GM19452 (cell line): ENCODE results near the gene AEBP2.

Experiments
- ATAC-seq: cut with Tn5 transposase; IDR thresholded peaks from one replicate; pipeline ENCODE4 v1.9.1; 2021; ENCODE audit not compliant: unreplicated experiment

Gene AEBP2

DNA sequence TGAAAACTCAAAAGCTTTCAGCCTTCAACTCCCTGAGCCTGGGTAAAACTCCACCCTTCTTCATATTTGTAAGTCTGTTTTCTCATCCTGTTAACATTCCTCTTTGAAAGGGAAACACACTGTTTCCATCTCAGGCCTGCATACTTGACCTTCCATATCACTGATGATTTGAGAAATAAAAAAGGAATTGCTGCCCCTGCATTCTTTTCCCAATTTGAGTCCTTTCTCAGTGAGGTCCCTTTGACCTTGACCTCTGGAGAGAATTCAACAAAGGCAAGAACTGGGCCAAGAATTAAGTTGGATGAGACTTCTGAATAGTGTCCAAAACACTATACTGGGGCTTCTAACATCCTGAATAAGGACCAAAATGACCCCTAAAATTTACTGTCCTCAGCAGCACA lies 108.0 kb downstream of the AEBP2 start:
- no peak for ATAC-seq

DNA sequence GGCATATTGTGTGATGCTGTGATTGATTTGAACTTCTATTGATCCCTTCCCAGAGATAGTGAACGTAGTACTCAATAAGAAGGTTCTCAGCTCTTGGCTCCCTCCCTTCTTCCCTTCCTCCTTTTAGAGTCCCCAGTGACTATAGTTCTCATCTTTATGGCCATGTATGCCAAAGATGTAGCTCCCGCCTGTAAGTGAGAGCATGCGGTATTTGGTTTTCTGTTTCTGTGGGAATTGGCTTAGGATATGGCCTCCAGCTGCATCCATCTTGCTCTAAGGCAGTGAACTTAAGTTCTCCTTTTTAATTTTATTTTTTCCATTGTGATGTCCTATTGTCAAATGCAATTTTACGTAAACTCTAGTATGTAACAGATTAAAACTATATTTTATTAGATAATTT lies 109.5 kb downstream of the AEBP2 start:
- ATAC-seq: no peak

DNA sequence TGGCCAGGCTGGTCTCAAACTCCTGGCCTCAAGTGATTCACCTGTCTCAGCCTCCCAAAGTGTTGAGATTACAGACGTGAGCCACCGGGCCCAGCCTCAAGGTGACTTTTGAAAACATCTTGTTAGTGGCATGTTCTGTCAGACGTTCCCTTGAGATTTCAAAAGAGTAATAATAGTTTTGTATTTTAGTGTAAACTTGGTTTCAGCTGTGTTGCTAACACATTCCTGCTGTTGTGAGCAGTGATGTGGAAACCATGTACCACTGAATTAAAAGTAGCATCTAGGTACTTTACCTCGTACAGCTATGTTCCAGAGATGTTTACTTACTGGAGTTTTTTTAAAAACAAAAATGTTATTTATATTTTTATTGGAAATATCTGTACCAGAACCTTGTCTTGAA lies 111.3 kb downstream of the AEBP2 start:
- no peak for ATAC-seq

DNA sequence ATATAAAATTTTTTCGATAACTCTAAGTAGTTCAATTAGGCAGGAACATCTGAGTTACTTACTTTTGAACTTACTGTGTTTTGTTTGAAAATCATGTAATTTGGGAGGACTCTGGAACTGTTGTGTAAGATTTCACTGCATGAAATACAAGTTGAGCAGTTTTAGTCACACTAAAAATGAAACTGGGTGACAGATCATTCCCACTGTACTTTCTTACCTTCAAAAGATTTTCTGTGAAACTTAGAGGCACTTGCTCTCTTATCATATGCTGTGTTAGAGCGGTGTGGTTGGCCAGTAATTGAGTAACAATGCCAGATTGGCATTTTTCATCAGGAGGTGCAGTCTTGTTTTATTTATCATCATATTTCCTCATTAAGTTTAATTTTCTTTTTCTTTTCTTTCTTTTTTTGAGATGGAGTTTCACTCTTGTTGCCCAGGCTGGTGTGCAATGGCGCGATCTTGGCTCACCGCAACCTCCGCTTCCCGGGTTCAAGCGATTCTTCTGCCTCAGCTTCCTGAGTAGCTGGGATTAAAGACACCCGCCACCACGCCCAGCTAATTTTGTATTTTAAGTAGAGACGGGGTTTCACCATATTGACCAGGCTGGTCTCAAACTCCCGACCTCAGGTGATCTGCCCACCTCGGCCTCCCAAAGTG lies 113.3 kb downstream of the AEBP2 start:
- ATAC-seq: peak; percentile 68

DNA sequence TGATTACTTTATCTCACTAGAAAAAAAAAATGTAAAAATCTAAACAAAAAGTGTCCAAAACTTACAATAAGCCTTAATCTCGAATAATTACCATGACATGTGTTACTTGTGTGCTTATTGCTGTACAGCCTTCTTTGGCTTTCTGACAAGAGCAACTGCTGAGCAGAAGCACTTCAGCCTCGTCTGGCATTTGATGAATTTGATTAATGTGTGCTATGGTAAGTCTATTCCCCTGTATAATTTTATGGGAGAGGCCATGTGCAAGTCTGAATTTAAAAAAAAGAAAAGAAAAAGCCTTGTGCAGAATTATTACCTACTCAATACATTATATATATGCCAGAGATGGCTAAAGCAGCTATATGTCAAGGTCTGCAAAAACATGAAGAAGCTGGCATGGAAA lies 113.9 kb downstream of the AEBP2 start:
- no peak for ATAC-seq

DNA sequence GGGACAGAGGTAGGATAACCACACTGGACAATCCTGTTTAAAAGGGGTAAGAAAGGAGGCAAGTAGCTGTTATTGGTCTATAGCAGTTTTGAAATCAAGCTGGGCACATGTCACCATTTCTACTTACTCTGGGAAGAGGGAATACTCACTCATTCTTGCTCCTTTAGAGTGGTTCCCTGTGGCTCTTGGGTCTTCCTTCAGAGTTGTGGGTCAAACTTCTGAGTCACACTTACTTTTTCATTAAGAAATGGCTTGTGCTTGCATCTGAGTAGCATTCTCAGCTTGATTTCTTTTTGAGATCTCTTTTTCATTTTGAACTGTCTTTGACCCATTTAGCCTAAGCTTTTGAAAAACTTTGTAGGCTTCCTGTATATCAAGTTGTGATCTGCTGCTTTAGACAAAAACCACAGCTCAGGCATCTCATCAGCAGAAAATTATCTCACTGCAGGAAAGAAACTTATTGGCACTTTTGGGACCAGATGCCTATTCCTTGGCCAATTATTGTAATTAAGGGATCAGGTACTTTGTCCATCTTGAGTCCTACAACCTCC lies 122.2 kb downstream of the AEBP2 start:
- ATAC-seq: no peak
